Stimulated activated CD4-positive, alpha-beta T cell treated with anti-CD3 and anti-CD28 coated beads, Interleukin-15, amount 100 ng/mL, for 48 hours (primary cell): Measurements from ENCODE around the gene LMCD1.

Source experiments
- DNase-seq, 2 donors: peaks; one replicate each; pipeline ENCODE4 v3.0.0-alpha.2; 2020; ENCODE audit warnings: low read depth in 2 of 2

LMCD1 gene

GRCh38 chr3:8584661-8585060 lies 83.0 kb downstream of the LMCD1 start:
- no peak for DNase-seq

GRCh38 chr3:8589880-8590556 lies 88.4 kb downstream of the LMCD1 start:
- no peak for DNase-seq

- DNase-seq: no peak
Measured at GRCh38 chr3:8593021-8593827, 91.6 kb downstream of the LMCD1 start.

GRCh38 chr3:8595252-8595651 lies 93.6 kb downstream of the LMCD1 start:
- no peak for DNase-seq

GRCh38 chr3:8595695-8596115 lies 94.1 kb downstream of the LMCD1 start:
- DNase-seq: no peak

DNA sequence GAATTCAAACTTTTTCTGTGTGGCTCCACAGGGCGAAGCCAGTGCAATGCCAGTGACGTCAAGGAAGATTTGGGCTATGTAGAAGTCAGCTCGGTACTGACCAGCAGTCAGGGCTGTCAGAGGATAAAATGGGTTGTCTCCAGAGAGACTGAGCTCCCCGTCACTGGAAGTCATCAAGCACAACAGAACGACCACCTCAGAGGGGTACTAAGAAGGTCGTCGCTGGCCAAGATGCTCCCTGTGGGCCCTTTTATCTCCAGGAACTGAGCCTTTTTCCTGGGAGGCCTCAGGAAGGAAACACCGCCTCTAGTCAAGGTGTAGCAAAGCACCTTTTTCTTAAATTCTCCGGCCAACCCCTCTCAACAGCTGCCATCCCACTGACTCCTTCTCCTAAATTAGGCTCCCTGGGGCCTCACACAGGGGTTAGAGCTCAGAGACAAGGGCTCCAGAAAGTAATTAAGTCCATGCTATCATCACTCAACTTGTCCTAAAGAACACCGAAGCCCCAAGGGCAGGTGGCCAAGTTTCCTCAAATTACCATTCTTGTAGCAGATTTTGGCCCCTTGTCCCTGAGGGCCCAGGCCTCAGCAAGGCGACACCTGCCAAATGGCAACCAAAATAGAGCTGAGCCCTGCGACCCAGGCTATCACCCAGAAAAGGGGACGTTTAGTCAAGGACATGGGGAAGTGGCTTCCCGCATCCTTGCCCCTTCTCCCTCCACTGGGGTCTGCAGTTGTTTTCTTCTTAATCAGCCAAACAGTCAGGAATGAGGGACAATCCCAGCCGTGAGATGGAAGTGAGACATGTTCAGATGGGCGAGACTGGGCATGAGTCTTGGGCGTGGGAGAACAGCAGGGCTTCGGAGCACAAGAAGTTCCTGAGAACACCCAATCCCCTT lies 94.9 kb downstream of the LMCD1 start:
- no peak for DNase-seq

DNA sequence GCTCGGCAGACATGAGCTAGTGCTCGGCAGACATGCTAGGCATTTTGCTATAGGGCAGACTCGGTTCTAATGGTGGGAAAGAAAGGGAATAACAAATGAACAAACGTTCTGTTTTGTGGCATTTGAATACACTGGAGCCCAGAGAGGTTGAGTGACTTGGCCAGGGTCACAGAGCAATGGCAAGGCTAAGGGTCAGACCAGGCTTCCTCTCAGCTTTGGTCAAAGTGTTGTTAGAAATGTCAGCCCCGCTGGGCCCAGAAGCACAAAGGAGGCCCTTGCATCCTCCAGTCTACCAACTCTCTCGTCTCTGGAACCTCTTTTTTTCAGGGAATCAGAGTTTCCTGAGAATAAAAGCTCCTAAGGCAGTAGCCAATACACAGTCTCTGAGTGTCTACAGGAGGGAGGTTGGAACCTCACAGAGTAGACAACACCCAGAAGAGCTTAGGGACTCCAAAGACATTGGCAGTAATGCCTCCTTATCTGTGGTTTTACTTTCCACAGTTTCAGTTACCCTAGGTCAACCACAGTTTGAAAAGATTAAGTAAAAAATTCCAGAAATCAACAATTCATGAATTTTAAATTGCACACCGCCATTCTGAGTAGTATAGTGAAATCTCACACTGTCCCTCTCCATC lies 95.7 kb downstream of the LMCD1 start:
- DNase-seq: no peak

GRCh38 chr3:8599146-8599545 lies 97.5 kb downstream of the LMCD1 start:
- no peak for DNase-seq

GRCh38 chr3:8600457-8600856 lies 98.8 kb downstream of the LMCD1 start:
- no peak for DNase-seq

GRCh38 chr3:8603115-8603710 lies 101.6 kb downstream of the LMCD1 start:
- DNase-seq: no peak

- DNase-seq: no peak
Measured at GRCh38 chr3:8604006-8604405, 102.4 kb downstream of the LMCD1 start.

DNA sequence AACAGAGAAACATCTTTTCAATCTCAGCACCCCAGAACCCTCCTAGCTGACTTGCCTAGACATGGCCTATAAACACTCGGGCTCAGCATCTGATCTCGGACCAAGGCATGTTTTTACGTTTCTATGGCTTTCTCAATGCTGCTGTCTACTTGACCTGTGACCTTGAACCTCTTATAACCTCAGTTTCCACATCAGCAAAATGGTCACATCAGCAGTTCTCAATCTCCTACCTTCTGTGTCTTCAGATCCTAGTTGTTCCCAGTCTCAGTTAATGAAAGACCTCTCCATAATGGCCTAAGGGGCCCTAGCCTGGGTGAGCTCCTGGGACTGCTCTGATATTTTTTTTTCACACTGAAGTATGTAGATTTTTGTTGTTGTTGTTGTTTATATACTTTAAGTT lies 103.4 kb downstream of the LMCD1 start:
- no peak for DNase-seq

- no peak for DNase-seq
Measured at GRCh38 chr3:8606701-8607231, 105.1 kb downstream of the LMCD1 start.

GRCh38 chr3:8607234-8608040 lies 105.8 kb downstream of the LMCD1 start:
- no peak for DNase-seq

GRCh38 chr3:8608041-8608790 lies 106.6 kb downstream of the LMCD1 start:
- DNase-seq: no peak

DNA sequence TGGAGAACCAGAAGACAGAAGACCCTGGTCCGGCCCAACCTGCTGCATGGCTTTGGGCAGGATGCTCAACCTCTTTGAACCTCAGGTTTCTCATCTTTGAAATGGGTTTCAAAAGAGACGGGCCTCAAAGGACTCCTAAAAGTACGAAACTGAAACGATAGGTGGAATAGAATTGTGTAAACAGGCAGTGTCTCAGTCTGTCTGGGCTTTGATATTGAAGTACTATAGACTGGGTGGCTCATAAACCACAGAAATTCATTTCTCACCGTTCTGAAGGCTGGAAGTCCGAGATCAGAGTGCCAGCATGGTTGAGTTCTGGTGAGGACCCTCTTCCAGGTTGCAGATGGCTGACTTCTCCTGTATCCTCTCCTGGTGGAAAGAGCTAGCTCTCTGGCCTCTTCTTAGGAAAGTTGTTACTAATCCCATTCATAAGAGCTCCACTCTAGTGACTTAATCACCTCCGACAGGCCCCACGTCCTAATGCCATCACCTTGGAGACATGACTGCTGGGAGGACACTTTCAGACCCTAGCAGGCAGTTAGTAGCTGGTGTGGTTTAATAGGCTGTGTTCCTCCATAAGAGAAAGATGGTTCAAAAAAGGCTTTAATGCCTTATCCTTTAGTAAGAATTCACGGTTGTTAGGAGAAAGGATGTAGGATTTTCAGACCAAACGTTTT lies 107.3 kb downstream of the LMCD1 start:
- DNase-seq: no peak

DNA sequence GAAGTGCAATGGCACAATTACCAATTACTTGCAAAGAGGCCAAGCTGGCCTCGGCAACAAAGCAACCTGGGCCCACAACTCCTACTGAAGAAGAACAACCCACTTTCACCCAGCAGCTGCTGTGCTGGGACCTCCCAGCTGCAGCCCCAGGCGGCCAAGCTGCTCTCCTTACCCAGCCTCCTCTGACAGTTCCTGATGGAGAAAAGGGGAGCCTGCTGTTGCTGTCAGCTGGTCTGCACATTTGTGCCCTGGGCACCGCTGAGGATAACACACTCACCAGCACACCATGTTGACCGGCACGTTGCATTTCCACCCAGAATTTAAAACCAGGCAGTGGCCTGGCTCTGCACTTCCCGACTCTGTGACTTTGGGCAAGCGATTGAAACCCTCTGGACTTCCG lies 109.3 kb downstream of the LMCD1 start:
- no peak for DNase-seq

- no peak for DNase-seq
Measured at GRCh38 chr3:8617921-8618320, 116.3 kb downstream of the LMCD1 start.

DNA sequence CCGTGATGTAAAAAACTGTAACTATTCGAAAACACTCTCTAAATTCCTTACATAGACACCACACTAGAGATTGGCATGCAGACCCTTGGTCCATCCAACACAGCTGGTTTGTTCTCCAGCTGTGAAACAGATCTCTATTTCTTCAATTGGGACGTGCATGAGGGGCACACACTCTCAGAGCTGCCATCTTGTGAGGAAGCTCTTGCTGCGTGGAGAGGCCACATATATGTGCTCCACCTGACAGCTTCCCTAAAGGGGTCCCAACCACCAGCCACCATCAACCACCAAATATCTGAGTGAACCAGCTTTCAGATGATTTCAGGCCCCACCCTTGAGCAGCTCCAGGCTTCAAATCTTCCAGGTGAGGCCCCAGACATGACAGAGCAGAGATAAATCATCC lies 117.3 kb downstream of the LMCD1 start:
- no peak for DNase-seq
